ENCODE data around the gene TTBK2.
"Not testable (repeated sequence)": the region's sequence is repeated elsewhere in the genome, so short reads cannot be mapped to it uniquely, and the experiment has no call there.

- not testable (repeated sequence) for TF ChIP-seq CTCF, POLR2A (IDR thresholded peaks at IDR 0.05)
These were observed 26.7 kb downstream of the TTBK2 start for GRCh38 chr15:42893911-42894310.
